ENCODE results near the gene SPIB.
A peak's percentile ranks its signal among the peaks of the same experiment; 100 is the strongest.

The SPIB gene

DNA sequence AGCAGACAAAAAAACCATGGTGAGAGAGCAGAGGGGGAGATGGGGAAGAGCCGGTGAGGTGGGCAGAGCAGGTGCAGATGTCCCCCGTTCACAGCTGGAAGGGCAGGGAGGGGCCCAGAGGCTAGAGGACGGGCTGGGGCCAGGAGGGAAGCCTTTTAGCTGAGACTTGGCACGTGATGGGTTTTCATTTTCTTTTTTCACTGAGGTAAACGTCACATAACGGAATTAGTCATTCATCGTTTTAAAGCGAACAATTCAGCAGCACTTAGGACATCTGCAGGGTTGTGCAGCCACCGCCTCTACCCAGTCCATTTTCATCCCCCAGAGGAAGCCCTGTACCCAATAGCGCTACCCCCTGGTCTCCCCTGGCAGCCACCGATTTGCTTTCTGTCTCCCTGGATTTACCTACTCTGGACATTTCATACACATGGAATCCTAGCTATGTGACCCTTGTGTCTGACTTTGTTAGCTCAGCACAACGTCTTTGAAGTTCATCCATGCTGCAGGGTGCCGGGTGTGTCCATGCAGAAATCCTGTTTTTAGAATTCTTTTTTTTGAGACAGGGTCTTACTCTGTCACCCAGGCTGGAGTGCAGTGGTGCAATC, 41.5 kb downstream of the SPIB start:
- Histone ChIP-seq H3K27me3 (ENCODE audit: low read depth, low read length) (no peaks in the 10 kb centered on the region), H3K4me2 (ENCODE audit: low read length) (peak overlapping the region; percentile 69), H3K9ac (ENCODE audit: low read length) (peak overlapping the region; percentile 72), H3K4me3 (ENCODE audit: low read length) (peak overlapping the region; percentile 54), H3K79me2 (ENCODE audit: low read length) (no peaks in the 10 kb centered on the region), H2AFZ (ENCODE audit: low read depth, low read length) (no peak overlapping the region), H3K4me1 (ENCODE audit: low read length) (peaks cover 25% of the 10 kb centered on the region), H3K9me3 (ENCODE audit: insufficient read depth, low read length) (no peaks in the 10 kb centered on the region), H3K36me3 (replicated peaks; ENCODE audit: low read depth, low read length) (no peaks in the 10 kb centered on the region), H4K20me1 (ENCODE audit: insufficient read depth, low read length) (no peaks in the 10 kb centered on the region), H3K27ac (ENCODE audit: low read length) (peak overlapping the region; percentile 88)
- TF ChIP-seq, protein P1, sequence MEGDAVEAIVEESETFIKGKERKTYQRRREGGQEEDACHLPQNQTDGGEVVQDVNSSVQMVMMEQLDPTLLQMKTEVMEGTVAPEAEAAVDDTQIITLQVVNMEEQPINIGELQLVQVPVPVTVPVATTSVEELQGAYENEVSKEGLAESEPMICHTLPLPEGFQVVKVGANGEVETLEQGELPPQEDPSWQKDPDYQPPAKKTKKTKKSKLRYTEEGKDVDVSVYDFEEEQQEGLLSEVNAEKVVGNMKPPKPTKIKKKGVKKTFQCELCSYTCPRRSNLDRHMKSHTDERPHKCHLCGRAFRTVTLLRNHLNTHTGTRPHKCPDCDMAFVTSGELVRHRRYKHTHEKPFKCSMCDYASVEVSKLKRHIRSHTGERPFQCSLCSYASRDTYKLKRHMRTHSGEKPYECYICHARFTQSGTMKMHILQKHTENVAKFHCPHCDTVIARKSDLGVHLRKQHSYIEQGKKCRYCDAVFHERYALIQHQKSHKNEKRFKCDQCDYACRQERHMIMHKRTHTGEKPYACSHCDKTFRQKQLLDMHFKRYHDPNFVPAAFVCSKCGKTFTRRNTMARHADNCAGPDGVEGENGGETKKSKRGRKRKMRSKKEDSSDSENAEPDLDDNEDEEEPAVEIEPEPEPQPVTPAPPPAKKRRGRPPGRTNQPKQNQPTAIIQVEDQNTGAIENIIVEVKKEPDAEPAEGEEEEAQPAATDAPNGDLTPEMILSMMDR (IDR thresholded peaks at IDR 0.05; ENCODE audit: low read depth, low read length): peak; percentile 67
- no peak for TF ChIP-seq EZH2phosphoT487 (IDR thresholded peaks at IDR 0.05; ENCODE audit: low read depth)

DNA sequence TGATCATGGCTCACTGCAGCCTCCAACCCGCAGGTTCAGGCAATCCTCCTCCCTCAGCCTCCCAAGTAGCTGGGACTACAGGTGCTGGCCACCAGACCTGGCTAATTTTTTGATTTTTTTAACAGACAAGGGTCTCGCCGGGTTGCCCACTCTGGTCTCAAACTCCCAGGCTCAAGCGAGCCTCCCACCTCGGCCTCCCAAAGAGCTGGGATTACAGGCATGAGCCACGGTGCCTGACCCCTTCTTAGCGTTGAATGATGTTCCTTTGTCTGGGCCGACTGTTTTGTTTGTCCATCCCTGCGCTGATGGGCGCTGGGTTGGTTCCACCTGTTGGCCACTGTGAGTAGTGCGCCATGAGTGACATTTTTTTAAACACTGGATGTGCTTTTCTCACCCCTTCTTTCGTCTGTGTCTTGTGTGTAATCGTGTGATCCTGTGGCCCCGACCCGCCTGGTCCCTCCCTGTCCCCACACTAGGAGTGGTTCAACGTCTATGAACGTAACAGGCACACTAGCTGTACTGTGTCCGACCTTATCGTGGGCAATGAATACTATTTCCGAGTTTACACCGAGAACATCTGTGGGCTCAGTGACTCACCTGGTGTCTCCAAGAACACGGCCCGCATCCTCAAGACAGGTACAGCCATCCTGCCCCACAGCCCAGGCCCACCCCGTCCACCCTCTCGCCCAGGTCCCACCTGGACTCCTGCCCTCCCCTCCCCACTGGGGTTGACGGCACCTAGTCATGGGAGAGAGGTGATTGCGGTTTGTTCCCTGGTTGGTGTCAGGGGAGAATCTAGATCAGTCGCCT, 42.5 kb downstream of the SPIB start:
- Histone ChIP-seq H3K9ac (ENCODE audit: low read length) (peak overlapping the region; percentile 72), H4K20me1 (ENCODE audit: insufficient read depth, low read length) (no peaks in the 10 kb centered on the region), H3K4me2 (ENCODE audit: low read length) (peak overlapping the region; percentile 69), H3K27ac (ENCODE audit: low read length) (peak overlapping the region; percentile 88), H3K36me3 (replicated peaks; ENCODE audit: low read depth, low read length) (no peaks in the 10 kb centered on the region), H3K79me2 (ENCODE audit: low read length) (no peaks in the 10 kb centered on the region), H3K9me3 (ENCODE audit: insufficient read depth, low read length) (no peaks in the 10 kb centered on the region), H2AFZ (ENCODE audit: low read depth, low read length) (peak overlapping the region; percentile 37; the same call in 1 of the 2 replicates), H3K4me3 (ENCODE audit: low read length) (peak overlapping the region; percentile 7; the same call in 1 of the 2 replicates), H3K4me1 (ENCODE audit: low read length) (peaks cover 25% of the 10 kb centered on the region), H3K27me3 (ENCODE audit: low read depth, low read length) (no peaks in the 10 kb centered on the region)
- TF ChIP-seq EZH2phosphoT487 (IDR thresholded peaks at IDR 0.05; ENCODE audit: low read depth): no peak
- TF ChIP-seq, protein P1 (IDR thresholded peaks at IDR 0.05; ENCODE audit: low read depth, low read length): peak; percentile 94

DNA sequence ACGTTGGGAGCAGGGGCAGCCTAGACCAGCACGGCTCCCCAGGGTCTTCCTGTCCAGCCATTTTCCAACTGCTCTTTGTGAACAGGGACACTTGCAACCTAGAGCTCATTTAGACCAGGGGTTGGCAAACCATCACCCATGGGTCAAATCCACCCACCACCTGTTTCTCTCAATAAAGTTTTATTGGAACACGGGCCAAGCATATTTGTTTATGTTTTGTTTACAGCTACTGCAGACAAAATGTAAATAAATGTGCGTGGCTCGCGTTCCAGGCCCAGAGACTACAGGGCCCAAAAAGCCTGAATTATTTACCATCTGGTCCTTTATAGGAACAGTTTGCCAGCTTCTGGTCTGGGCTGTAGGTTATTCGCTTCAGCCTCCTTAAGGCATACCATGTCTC, 44.2 kb downstream of the SPIB start:
- H4K20me1 ChIP-seq (ENCODE audit: insufficient read depth, low read length): no peaks in the 10 kb centered on the region
- no peaks in the 10 kb centered on the region for H3K27me3 ChIP-seq (ENCODE audit: low read depth, low read length)
- H3K36me3 ChIP-seq (replicated peaks; ENCODE audit: low read depth, low read length): no peaks in the 10 kb centered on the region
- H3K4me3 ChIP-seq (ENCODE audit: low read length): no peak overlapping the region
- no peak overlapping the region for H2AFZ ChIP-seq (ENCODE audit: low read depth, low read length)
- H3K9ac ChIP-seq (ENCODE audit: low read length): no peak overlapping the region
- no peaks in the 10 kb centered on the region for H3K79me2 ChIP-seq (ENCODE audit: low read length)
- no peak overlapping the region for H3K27ac ChIP-seq (ENCODE audit: low read length)
- no peak for TF ChIP-seq EZH2phosphoT487 (IDR thresholded peaks at IDR 0.05; ENCODE audit: low read depth)
- TF ChIP-seq, protein P1 (IDR thresholded peaks at IDR 0.05; ENCODE audit: low read depth, low read length): no peak
- no peak overlapping the region for H3K4me2 ChIP-seq (ENCODE audit: low read length)
- peaks cover 25% of the 10 kb centered on the region for H3K4me1 ChIP-seq (ENCODE audit: low read length)
- no peaks in the 10 kb centered on the region for H3K9me3 ChIP-seq (ENCODE audit: insufficient read depth, low read length)

DNA sequence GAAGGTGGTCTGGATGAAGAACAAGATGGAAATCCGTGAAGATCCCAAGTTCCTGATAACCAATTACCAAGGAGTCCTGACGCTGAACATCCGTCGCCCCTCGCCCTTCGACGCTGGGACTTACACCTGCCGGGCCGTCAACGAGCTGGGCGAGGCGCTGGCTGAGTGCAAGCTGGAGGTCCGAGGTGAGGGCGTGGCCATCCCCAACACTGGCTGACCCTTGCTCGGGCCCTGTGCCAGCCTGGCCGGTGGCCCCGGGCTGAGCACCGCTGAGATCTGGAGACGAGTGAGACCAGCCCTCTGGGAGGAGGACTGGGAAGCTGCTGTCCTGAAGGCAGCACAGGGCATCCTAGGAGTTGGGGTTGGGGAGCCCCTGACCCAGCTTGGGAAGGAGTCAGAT, 45.6 kb downstream of the SPIB start:
- H3K9me3 ChIP-seq (ENCODE audit: insufficient read depth, low read length): no peaks in the 10 kb centered on the region
- TF ChIP-seq, protein P1 (IDR thresholded peaks at IDR 0.05; ENCODE audit: low read depth, low read length): no peak
- no peak for TF ChIP-seq EZH2phosphoT487 (IDR thresholded peaks at IDR 0.05; ENCODE audit: low read depth)

More for the DNA sequence above, 45.6 kb downstream of the SPIB start:
- H4K20me1 ChIP-seq (ENCODE audit: insufficient read depth, low read length): no peaks in the 10 kb centered on the region
- H2AFZ ChIP-seq (ENCODE audit: low read depth, low read length): no peak overlapping the region
- no peak overlapping the region for H3K27ac ChIP-seq (ENCODE audit: low read length)
- no peaks in the 10 kb centered on the region for H3K27me3 ChIP-seq (ENCODE audit: low read depth, low read length)
- H3K9ac ChIP-seq (ENCODE audit: low read length): no peak overlapping the region
- H3K4me2 ChIP-seq (ENCODE audit: low read length): no peak overlapping the region
- H3K4me1 ChIP-seq (ENCODE audit: low read length): peaks cover 21% of the 10 kb centered on the region
- H3K36me3 ChIP-seq (replicated peaks; ENCODE audit: low read depth, low read length): no peaks in the 10 kb centered on the region
- H3K4me3 ChIP-seq (ENCODE audit: low read length): no peak overlapping the region
- H3K79me2 ChIP-seq (ENCODE audit: low read length): no peaks in the 10 kb centered on the region

Data from OCI-LY3 (cell line).